Memory B cell (primary cell): ENCODE measurements around the gene LCNL1.

Experiments
- ATAC-seq: fragments of 150-1000 bp; cut with Tn5 transposase; 2 replicates; pipeline ENCODE4 v1.10.0; 2021; ENCODE audit warnings: low read depth, mild to moderate bottlenecking, moderate library complexity
- DNase-seq, 2 donors: peaks; one replicate each; pipeline ENCODE4 v3.0.0; 2022; ENCODE audit warnings: low spot score in 2 of 2
- H3K27ac Mint-ChIP-seq: one replicate; pipeline ENCODE4 v1.8.0; 2022; ENCODE audit warnings: mild to moderate bottlenecking, moderate library complexity, mixed read lengths
- H3K27me3 Mint-ChIP-seq: one replicate; pipeline ENCODE4 v1.8.0; 2022; ENCODE audit warnings: mixed read lengths
- H3K36me3 Mint-ChIP-seq: one replicate; pipeline ENCODE4 v1.8.0; 2022; ENCODE audit warnings: mild to moderate bottlenecking, mixed read lengths
- H3K4me1 Mint-ChIP-seq: one replicate; pipeline ENCODE4 v1.8.0; 2022; ENCODE audit warnings: mixed read lengths
- H3K4me3 Mint-ChIP-seq: one replicate; pipeline ENCODE4 v1.8.0; 2022; ENCODE audit warnings: mild to moderate bottlenecking, moderate library complexity, mixed read lengths
- H3K9me3 Mint-ChIP-seq: one replicate; pipeline ENCODE4 v1.8.0; 2022; ENCODE audit warnings: mixed read lengths

LCNL1 gene

GRCh38 chr9:137007816-137008270 lies 25.1 kb downstream of the LCNL1 start:
- H3K9me3 Mint-ChIP-seq, result peaks cover 3% of the 10 kb centered on the region
- H3K4me3 Mint-ChIP-seq, result no peak overlapping the region
- DNase-seq (no peak), ATAC-seq (no peak)
- peaks cover 2% of the 10 kb centered on the region for H3K27me3 Mint-ChIP-seq
- no peaks in the 10 kb centered on the region for H3K4me1 Mint-ChIP-seq
- no peak overlapping the region for H3K27ac Mint-ChIP-seq
- peaks cover 6% of the 10 kb centered on the region for H3K36me3 Mint-ChIP-seq

- H3K9me3 Mint-ChIP-seq, result peaks cover 3% of the 10 kb centered on the region
- no peak for ATAC-seq
- H3K36me3 Mint-ChIP-seq, result peaks cover 6% of the 10 kb centered on the region
- no peaks in the 10 kb centered on the region for H3K4me1 Mint-ChIP-seq
- H3K27ac Mint-ChIP-seq, result no peak overlapping the region
- H3K27me3 Mint-ChIP-seq, result peaks cover 2% of the 10 kb centered on the region
- no peak for DNase-seq
- H3K4me3 Mint-ChIP-seq, result no peak overlapping the region
Measured at GRCh38 chr9:137008312-137008711, 25.5 kb downstream of the LCNL1 start.

- H3K4me3 Mint-ChIP-seq, result no peak overlapping the region
- no peak overlapping the region for H3K27ac Mint-ChIP-seq
- peaks cover 3% of the 10 kb centered on the region for H3K9me3 Mint-ChIP-seq
- DNase-seq, result no peak
- no peak for ATAC-seq
- no peaks in the 10 kb centered on the region for H3K4me1 Mint-ChIP-seq
- H3K27me3 Mint-ChIP-seq, result peaks cover 2% of the 10 kb centered on the region
- H3K36me3 Mint-ChIP-seq, result peaks cover 6% of the 10 kb centered on the region
Measured at GRCh38 chr9:137009217-137009616, 26.4 kb downstream of the LCNL1 start.

- Mint-ChIP-seq H3K9me3 (no peaks in the 10 kb centered on the region), H3K36me3 (peaks cover 6% of the 10 kb centered on the region)
Measured at GRCh38 chr9:137009938-137010732, 27.3 kb downstream of the LCNL1 start.

GRCh38 chr9:137011156-137011555 lies 28.4 kb downstream of the LCNL1 start:
- H3K9me3 Mint-ChIP-seq, result no peaks in the 10 kb centered on the region
- H3K4me3 Mint-ChIP-seq, result no peak overlapping the region
- no peak for ATAC-seq
- peaks cover 2% of the 10 kb centered on the region for H3K27me3 Mint-ChIP-seq
- H3K27ac Mint-ChIP-seq, result no peak overlapping the region
- no peaks in the 10 kb centered on the region for H3K4me1 Mint-ChIP-seq
- H3K36me3 Mint-ChIP-seq, result peaks cover 6% of the 10 kb centered on the region
- DNase-seq, result no peak

More at GRCh38 chr9:137009938-137010732, 27.3 kb downstream of the LCNL1 start:
- Mint-ChIP-seq H3K4me3 (no peak overlapping the region), H3K27ac (no peak overlapping the region), H3K4me1 (no peaks in the 10 kb centered on the region), H3K27me3 (peaks cover 2% of the 10 kb centered on the region)
- ATAC-seq (no peak), DNase-seq (no peak)

- Mint-ChIP-seq H3K4me3 (no peak overlapping the region), H3K27ac (no peak overlapping the region), H3K36me3 (peaks cover 6% of the 10 kb centered on the region), H3K4me1 (no peaks in the 10 kb centered on the region), H3K9me3 (no peaks in the 10 kb centered on the region), H3K27me3 (no peaks in the 10 kb centered on the region)
- ATAC-seq (no peak), DNase-seq (no peak)
Measured at GRCh38 chr9:137011907-137012675, 29.3 kb downstream of the LCNL1 start.

GRCh38 chr9:137012694-137013570 lies 30.1 kb downstream of the LCNL1 start:
- Mint-ChIP-seq H3K27me3 (no peaks in the 10 kb centered on the region), H3K36me3 (peaks cover 7% of the 10 kb centered on the region), H3K9me3 (no peaks in the 10 kb centered on the region), H3K4me3 (no peak overlapping the region), H3K27ac (no peak overlapping the region), H3K4me1 (no peaks in the 10 kb centered on the region)
- ATAC-seq, result no peak
- DNase-seq, result no peak

- no peaks in the 10 kb centered on the region for H3K4me1 Mint-ChIP-seq
- H3K27me3 Mint-ChIP-seq, result no peaks in the 10 kb centered on the region
- no peaks in the 10 kb centered on the region for H3K9me3 Mint-ChIP-seq
- peaks cover 9% of the 10 kb centered on the region for H3K36me3 Mint-ChIP-seq
- ATAC-seq (no peak), DNase-seq (no peak)
- H3K4me3 Mint-ChIP-seq, result no peak overlapping the region
- H3K27ac Mint-ChIP-seq, result no peak overlapping the region
Measured at GRCh38 chr9:137013571-137013940, 30.8 kb downstream of the LCNL1 start.

- no peak for ATAC-seq
- peaks cover 10% of the 10 kb centered on the region for H3K36me3 Mint-ChIP-seq
- H3K4me3 Mint-ChIP-seq, result no peak overlapping the region
- H3K27ac Mint-ChIP-seq, result no peak overlapping the region
- no peak for DNase-seq
- H3K9me3 Mint-ChIP-seq, result no peaks in the 10 kb centered on the region
- H3K4me1 Mint-ChIP-seq, result no peaks in the 10 kb centered on the region
- H3K27me3 Mint-ChIP-seq, result no peaks in the 10 kb centered on the region
Measured at GRCh38 chr9:137014166-137014565, 31.4 kb downstream of the LCNL1 start.

GRCh38 chr9:137014776-137015539 lies 32.2 kb downstream of the LCNL1 start:
- no peak overlapping the region for H3K4me3 Mint-ChIP-seq
- ATAC-seq, result no peak
- H3K27ac Mint-ChIP-seq, result no peak overlapping the region
- DNase-seq, result no peak
- H3K36me3 Mint-ChIP-seq, result peaks cover 10% of the 10 kb centered on the region
- no peaks in the 10 kb centered on the region for H3K9me3 Mint-ChIP-seq
- H3K4me1 Mint-ChIP-seq, result no peaks in the 10 kb centered on the region
- no peaks in the 10 kb centered on the region for H3K27me3 Mint-ChIP-seq

GRCh38 chr9:137015540-137015930 lies 32.7 kb downstream of the LCNL1 start:
- Mint-ChIP-seq H3K27ac (no peak overlapping the region), H3K36me3 (peaks cover 10% of the 10 kb centered on the region), H3K4me3 (no peak overlapping the region), H3K4me1 (no peaks in the 10 kb centered on the region), H3K9me3 (no peaks in the 10 kb centered on the region), H3K27me3 (no peaks in the 10 kb centered on the region)
- no peak for DNase-seq
- no peak for ATAC-seq

- ATAC-seq, result no peak
Measured at GRCh38 chr9:137015976-137016375, 33.2 kb downstream of the LCNL1 start.

GRCh38 chr9:137016436-137016835 lies 33.6 kb downstream of the LCNL1 start:
- Mint-ChIP-seq H3K36me3 (peaks cover 8% of the 10 kb centered on the region), H3K4me1 (no peaks in the 10 kb centered on the region), H3K27me3 (no peaks in the 10 kb centered on the region), H3K27ac (no peak overlapping the region), H3K4me3 (no peak overlapping the region), H3K9me3 (no peaks in the 10 kb centered on the region)
- no peak for ATAC-seq
- DNase-seq, result no peak

More at GRCh38 chr9:137015976-137016375, 33.2 kb downstream of the LCNL1 start:
- no peaks in the 10 kb centered on the region for H3K27me3 Mint-ChIP-seq
- H3K4me3 Mint-ChIP-seq, result no peak overlapping the region
- H3K36me3 Mint-ChIP-seq, result peaks cover 10% of the 10 kb centered on the region
- DNase-seq, result no peak
- no peaks in the 10 kb centered on the region for H3K9me3 Mint-ChIP-seq
- H3K27ac Mint-ChIP-seq, result no peak overlapping the region
- H3K4me1 Mint-ChIP-seq, result no peaks in the 10 kb centered on the region
